HG03432 (cell line): ENCODE measurements around the gene APOL2.

ENCODE experiments used
- ATAC-seq: cut with Tn5 transposase; IDR thresholded peaks from one replicate; pipeline ENCODE4 v1.9.1; 2021; ENCODE audit warnings: mild to moderate bottlenecking, moderate library complexity; ENCODE audit not compliant: unreplicated experiment

The APOL2 gene

GRCh38 chr22:36180928-36181327, 58.4 kb downstream of the APOL2 start:
- ATAC-seq: no peak

- no peak for ATAC-seq
These were observed 59.1 kb downstream of the APOL2 start for GRCh38 chr22:36180038-36180880.

GRCh38 chr22:36177160-36177559, 62.2 kb downstream of the APOL2 start:
- ATAC-seq: no peak
